HCT116 (cell line): ENCODE measurements around the gene AMY2B. TPM values are rescaled to one million over a fixed set of nuclear protein-coding genes. Genes with fewer than 3 reads are reported as not detected.
A peak's percentile ranks its signal among the peaks of the same experiment; 100 is the strongest.

Source experiments
- ATAC-seq: fragments of 200-7000 bp; cut with Tn5 transposase; 2 replicates; pipeline ENCODE4 v1.9.1; 2020; ENCODE audit warnings: mild to moderate bottlenecking, moderate library complexity
- BruUV-seq: library from RNA; stranded (reverse); fragments of 400-500 nt; replicated peaks from 2 replicates; lab custom pipeline; 2021; lab: Mats Ljungman, UMichigan
- CTCF ChIA-PET: fragments of 300-600 bp; sonication (Branson Sonifier 250); formaldehyde crosslinking; loops from one replicate; lab custom pipeline; 2021; ENCODE audit warnings: antibody characterized with exemption; lab: Charles Lee
- POLR2A ChIA-PET: fragments of 300-600, 350-600 bp; sonication (Branson Sonifier 250); formaldehyde crosslinking; loops from one replicate; lab custom pipeline; 2021; ENCODE audit warnings: antibody characterized with exemption; lab: Charles Lee
- RAD21 ChIA-PET, 2 experiments: fragments of 300-600 bp; sonication (Branson Sonifier 250); formaldehyde crosslinking; loops; one replicate each; lab custom pipeline; 2023; ENCODE audit warnings: low total read pairs in 2 of 2; ENCODE audit not compliant: uncharacterized antibody in 2 of 2, unreplicated experiment in 2 of 2, low non-redundant PET in 1 of 2; lab: Charles Lee
- DNase-seq: peaks from one replicate; pipeline ENCODE4 v3.0.0-alpha.2; 2010; ENCODE audit warnings: low read depth, low spot score
- H2AFZ ChIP-seq: fragments of 200-600 bp; shearing (Covaris generic), sonication (generic); 2 replicates; pipeline ENCODE4 v1.6.1; 2017; ENCODE audit warnings: low read depth, mixed run types, mixed read lengths, antibody characterized with exemption, low read length; ENCODE audit not compliant: poor library complexity, severe bottlenecking
- H3K27ac ChIP-seq: 2 replicates; pipeline ENCODE4 v1.5.1; 2012; ENCODE audit warnings: low read depth, low read length
- H3K27me3 ChIP-seq: fragments of 200-600 bp; sonication (generic); 2 replicates; pipeline ENCODE4 v1.6.1; 2016; ENCODE audit warnings: mixed run types, low read length, mixed read lengths; ENCODE audit not compliant: insufficient read depth
- H3K36me3 ChIP-seq, 2 experiments: fragments of 200-500 bp in 1 of 2; fragments of 200-600 bp in 1 of 2; sonication (Bioruptor generic) in 1 of 2; sonication (generic) in 1 of 2; 2 replicates each; pipeline versions ENCODE4 v1.5.1 to v1.6.1; 2014 to 2016; ENCODE audit warnings: low read length in 2 of 2, inconsistent platforms in 1 of 2, mixed read lengths in 1 of 2, mixed run types in 1 of 2; ENCODE audit not compliant: insufficient read depth in 2 of 2, control insufficient read depth in 1 of 2
- H3K4me1 ChIP-seq, 2 experiments: fragments of 200-600 bp in 1 of 2; sonication (generic) in 1 of 2; 2 replicates each; pipeline versions ENCODE4 v1.5.1 to v1.6.1; 2012 to 2017; ENCODE audit warnings: low read length in 2 of 2, inconsistent platforms in 1 of 2, mild to moderate bottlenecking in 1 of 2, mixed read lengths in 1 of 2, mixed run types in 1 of 2, moderate library complexity in 1 of 2; ENCODE audit not compliant: insufficient read depth in 2 of 2, control insufficient read depth in 1 of 2
- H3K4me2 ChIP-seq: fragments of 200-600 bp; sonication (generic); 2 replicates; pipeline ENCODE4 v1.6.1; 2017; ENCODE audit warnings: mixed run types, low read length, mixed read lengths
- H3K4me3 ChIP-seq, 2 experiments: fragments of 200-600 bp in 1 of 2; sonication (generic) in 1 of 2; replicated peaks in 1 of 2; 2 replicates each; pipeline ENCODE4 v1.5.1; 2011 to 2016; ENCODE audit warnings: low read length in 2 of 2, control low read depth in 1 of 2, low read depth in 1 of 2, mild to moderate bottlenecking in 1 of 2, mixed read lengths in 1 of 2, mixed run types in 1 of 2
- H3K79me2 ChIP-seq: fragments of 200-600 bp; sonication (generic); 2 replicates; pipeline ENCODE4 v1.6.1; 2017; ENCODE audit warnings: mild to moderate bottlenecking, mixed run types, low read length, moderate library complexity, mixed read lengths; ENCODE audit not compliant: insufficient read depth
- H3K9ac ChIP-seq: fragments of 200-600 bp; sonication (generic); 2 replicates; pipeline ENCODE4 v1.6.1; 2016; ENCODE audit warnings: low read length, mixed read lengths
- H3K9me2 ChIP-seq: fragments of 200-600 bp; sonication (generic), shearing (Covaris generic); 2 replicates; pipeline ENCODE4 v1.6.1; 2017; ENCODE audit warnings: mixed run types, mild to moderate bottlenecking, moderate library complexity; ENCODE audit not compliant: insufficient read depth
- H3K9me3 ChIP-seq, 2 experiments: fragments of 200-500 bp in 1 of 2; fragments of 200-600 bp in 1 of 2; sonication (Bioruptor generic) in 1 of 2; sonication (generic) in 1 of 2; 2 replicates each; pipeline ENCODE4 v1.6.1; 2014 to 2017; ENCODE audit warnings: low read length in 2 of 2, mixed read lengths in 2 of 2, inconsistent platforms in 1 of 2, low read depth in 1 of 2, mild to moderate bottlenecking in 1 of 2, mixed run types in 1 of 2, moderate library complexity in 1 of 2; ENCODE audit not compliant: control insufficient read depth in 1 of 2, insufficient read depth in 1 of 2
- H4K20me1 ChIP-seq: fragments of 200-600 bp; sonication (generic), shearing (Covaris generic); 2 replicates; pipeline ENCODE4 v1.6.1; 2017; ENCODE audit warnings: mixed run types, mild to moderate bottlenecking, moderate library complexity; ENCODE audit not compliant: insufficient read depth
- CBX3 ChIP-seq: IDR thresholded peaks from 2 replicates; pipeline ENCODE4 v1.6.1; 2012; ENCODE audit warnings: low read depth
- EGR1 ChIP-seq: IDR thresholded peaks from 2 replicates; pipeline ENCODE4 v1.6.1; 2012; ENCODE audit warnings: low read depth
- ELF1 ChIP-seq: IDR thresholded peaks from 2 replicates; pipeline ENCODE4 v1.6.1; 2012; ENCODE audit warnings: low read depth, borderline replicate concordance
- EZH2phosphoT487 ChIP-seq: fragments of 200-600 bp; IDR thresholded peaks from 2 replicates; pipeline ENCODE4 v1.6.1; 2018; ENCODE audit warnings: antibody characterized with exemption, borderline replicate concordance
- FOSL1 ChIP-seq: IDR thresholded peaks from 2 replicates; pipeline ENCODE4 v1.6.1; 2012; ENCODE audit warnings: low read depth
- MAX ChIP-seq: IDR thresholded peaks from 2 replicates; pipeline ENCODE4 v1.6.1; 2012
- POLR2A ChIP-seq: IDR thresholded peaks from 2 replicates; pipeline ENCODE4 v1.7.0; 2011; ENCODE audit warnings: borderline replicate concordance; ENCODE audit not compliant: insufficient read depth, insufficient read length; ENCODE audit errors: extremely low read depth
- POLR2AphosphoS5 ChIP-seq: IDR thresholded peaks from 2 replicates; pipeline ENCODE4 v1.6.1; 2011; ENCODE audit warnings: mild to moderate bottlenecking, low read depth, low read length, moderate library complexity
- RAD21 ChIP-seq: IDR thresholded peaks from 2 replicates; pipeline ENCODE4 v1.6.1; 2012; ENCODE audit warnings: low read depth, mild to moderate bottlenecking
- SIN3A ChIP-seq: IDR thresholded peaks from 2 replicates; pipeline ENCODE4 v1.6.1; 2012; ENCODE audit warnings: low read depth
- SP1 ChIP-seq: IDR thresholded peaks from 2 replicates; pipeline ENCODE4 v1.6.1; 2012; ENCODE audit warnings: low read depth
- SRF ChIP-seq: IDR thresholded peaks from 2 replicates; pipeline ENCODE4 v1.6.1; 2012; ENCODE audit warnings: low read depth
- TCF7L2 ChIP-seq: IDR thresholded peaks from 2 replicates; pipeline ENCODE4 v1.7.0; 2011; ENCODE audit warnings: borderline replicate concordance, inconsistent platforms; ENCODE audit not compliant: insufficient read depth, insufficient read length; ENCODE audit errors: extremely low read depth
- YY1 ChIP-seq: IDR thresholded peaks from 2 replicates; pipeline ENCODE4 v1.6.1; 2011; ENCODE audit warnings: low read length, low read depth, moderate library complexity, mild to moderate bottlenecking; ENCODE audit not compliant: insufficient replicate concordance; ENCODE audit errors: extremely low read depth
- ZBTB33 ChIP-seq: IDR thresholded peaks from 2 replicates; pipeline ENCODE4 v1.6.1; 2011; ENCODE audit warnings: mild to moderate bottlenecking, low read length, moderate library complexity; ENCODE audit not compliant: insufficient replicate concordance; ENCODE audit errors: extremely low read depth
- ZFX ChIP-seq: fragments of 450-650 bp; IDR thresholded peaks from 2 replicates; pipeline ENCODE4 v1.6.1; 2017
- ZNF274 ChIP-seq: fragments of 200-500 bp; sonication (Bioruptor generic); IDR thresholded peaks from 2 replicates; pipeline ENCODE4 v1.6.1; 2014; ENCODE audit warnings: mild to moderate bottlenecking, low read depth, low read length, inconsistent platforms
- intact Hi-C: fragments of 100-400 bp; cut with micrococcal nuclease; formaldehyde crosslinking; loops from 2 replicates; pipeline ENCODE4 v1.10.0; 2022
- total RNA-seq: library from RNA; stranded (reverse); gene quantifications from one replicate; pipeline ENCODE4 v1.2.1, GENCODE V29; 2021; ENCODE audit not compliant: unreplicated experiment

Gene AMY2B
- total RNA-seq, 1 experiment from 2014 or later: 2.6 TPM

GRCh38 chr1:103525114-103525606 is 46.2 kb upstream of the AMY2B start:
- no peak for DNase-seq
- ATAC-seq: peak; percentile 80
- intact Hi-C loops: no loop called here
- Histone ChIP-seq H3K9ac (peak overlapping the region; percentile 31; the same call in 1 of the 2 replicates), H3K4me1 (peaks cover 0 to 14% of the 10 kb centered on the region in 2 experiments; a peak in 2 of 4 replicates), H4K20me1 (no peaks in the 10 kb centered on the region), H3K79me2 (peaks cover 38% of the 10 kb centered on the region), H3K9me2 (no peaks in the 10 kb centered on the region), H3K4me3 (peak overlapping the region; percentile 42 to 55), H3K4me2 (peak overlapping the region; percentile 76), H3K36me3 (no peaks in the 10 kb centered on the region), H3K27me3 (no peaks in the 10 kb centered on the region), H2AFZ (peak overlapping the region; percentile 90), H3K9me3 (no peaks in the 10 kb centered on the region), H3K27ac (no peak overlapping the region)
- POLR2A ChIA-PET: no interaction called here
- CTCF ChIA-PET: no interaction called here
- RAD21 ChIA-PET: no interaction called here
- no TSS peak for BruUV-seq
- TF ChIP-seq EZH2phosphoT487: no peak
- no peak; the same call in 1 of the 2 replicates for TF ChIP-seq POLR2AphosphoS5
- no peak for TF ChIP-seq RAD21
- peak; percentile 11 for TF ChIP-seq POLR2A
- no peak for TF ChIP-seq SRF

GRCh38 chr1:103525607-103526507 is 45.5 kb upstream of the AMY2B start, which contains the start of gene RNPC3:
Gene RNPC3, plus strand, starts transcription at chr1:103525699. Its CDS starts 372 bp downstream, at chr1:103526071.
- ChIA-PET POLR2A (no interaction called here), CTCF (interaction anchor here (1.2 kb wide), 2 partner anchors 11 to 65 kb away, joined by 4 to 5 read pairs; no protein-coding TSS in a partner anchor), RAD21 (no interaction called here)
- Histone ChIP-seq H2AFZ (peak within 1 kb of the TSS; percentile 90), H3K79me2 (peaks cover 45% of the 10 kb centered on the region), H3K9me3 (no peaks in the 10 kb centered on the region), H3K9me2 (no peaks in the 10 kb centered on the region), H3K27ac (peak within 1 kb of the TSS; percentile 94), H3K4me1 (peaks cover 0 to 14% of the 10 kb centered on the region in 2 experiments; a peak in 2 of 4 replicates), H3K9ac (peak within 1 kb of the TSS; percentile 88), H3K4me2 (peak within 1 kb of the TSS; percentile 78), H3K27me3 (no peaks in the 10 kb centered on the region), H4K20me1 (no peaks in the 10 kb centered on the region), H3K36me3 (no peaks in the 10 kb centered on the region), H3K4me3 (peak within 1 kb of the TSS; percentile 82 to 90)
- BruUV-seq: TSS peak; percentile 74
- ATAC-seq (peak; percentile 87), DNase-seq (peak; percentile 79)
- intact Hi-C loops: no loop called here
- no peak for TF ChIP-seq EZH2phosphoT487
- peak; percentile 94 for TF ChIP-seq ZBTB33
- TF ChIP-seq CBX3: 0 out of 2 replicates have a peak, but pooled peaks have one; percentile 34
- TF ChIP-seq MAX: peak; percentile 65
- TF ChIP-seq FOSL1: no peak
- peak; percentile 27; the same call in 1 of the 2 replicates for TF ChIP-seq SIN3A
- TF ChIP-seq ZNF274: no peak
- TF ChIP-seq ZFX: no peak
- peak; percentile 89 for TF ChIP-seq ELF1
- TF ChIP-seq SP1: peak; percentile 27; the same call in 1 of the 2 replicates
- TF ChIP-seq SRF: no peak
- TF ChIP-seq EGR1: no peak
- TF ChIP-seq YY1: peak; percentile 52
- no peak for TF ChIP-seq TCF7L2
